Psoas muscle (tissue), 8 donors: ENCODE data around the gene SLC36A1. TPM values are rescaled to one million over a fixed set of nuclear protein-coding genes. Genes with fewer than 3 reads are reported as not detected.

Experiments used
- ATAC-seq, 4 donors: fragments of 200-7000 bp; cut with Tn5 transposase; one replicate each; pipeline ENCODE4 v1.9.1; 2020; ENCODE audit warnings: moderate library complexity in 3 of 4, mild to moderate bottlenecking in 2 of 4
- DNase-seq, 2 donors: peaks; one replicate each; pipeline ENCODE4 v3.0.0-alpha.2; 2020
- H3K27ac ChIP-seq: fragments of 200-600 bp; one replicate; pipeline ENCODE4 v1.8.0; 2022
- H3K27me3 ChIP-seq, 3 donors: fragments of 200-600 bp in 1 of 3; one replicate each; pipeline versions ENCODE4 v1.6.1 to v1.8.0; 2013 to 2022; ENCODE audit warnings: low read length in 2 of 3, mild to moderate bottlenecking in 2 of 3, moderate library complexity in 1 of 3; ENCODE audit not compliant: insufficient read depth in 3 of 3
- H3K36me3 ChIP-seq, 2 donors: fragments of 200-600 bp in 1 of 2; one replicate each; pipeline versions ENCODE4 v1.6.1 to v1.8.0; 2013 to 2022; ENCODE audit warnings: low read depth in 1 of 2, mild to moderate bottlenecking in 1 of 2, moderate library complexity in 1 of 2; ENCODE audit not compliant: insufficient read depth in 1 of 2
- H3K4me1 ChIP-seq: fragments of 200-600 bp; one replicate; pipeline ENCODE4 v1.8.0; 2022
- H3K4me3 ChIP-seq: fragments of 200-600 bp; one replicate; pipeline ENCODE4 v1.8.0; 2022; ENCODE audit warnings: mild to moderate bottlenecking
- H3K9me3 ChIP-seq: fragments of 200-600 bp; one replicate; pipeline ENCODE4 v1.8.0; 2022
- WGBS, 3 donors: extraction: QIAGEN DNeasy Blood & Tissue Kit; methylation state at CpG; one replicate each; pipeline versions ENCODE4 v1.1.6 to v1.1.7; 2013; 5-methylcytosine and 5-hydroxymethylcytosine counted together
- intact Hi-C, 2 donors: fragments of 100-400 bp; cut with DNase I; formaldehyde crosslinking; loops; one replicate each; pipeline versions ENCODE4 v1.11.0 to v1.14.2; 2022
- polyA plus RNA-seq, 3 donors: library from polyadenylated mRNA; stranded (reverse); fragments of 200-250 nt; gene quantifications; one replicate each; pipeline ENCODE4 v1.2.3, GENCODE V29; 2013
- total RNA-seq, 4 donors: library from RNA; stranded (reverse); fragmentation: NEBNext Ultra II Directional in 2 of 4; extraction: Animal tissue kit (Norgen Biotek cat#: 25700) in 2 of 4; gene quantifications; one replicate each; pipeline versions ENCODE4 v1.2.1 to v1.2.4, GENCODE V29; 2021 to 2023
- TF ChIP-seq, protein P1 (sequence below): fragments of 200-600 bp; IDR thresholded peaks from one replicate; pipeline ENCODE4 v1.8.0; 2022; ENCODE audit warnings: antibody characterized with exemption
- donor health status: healthy with polysubstance abuse.
- donor health status: DM: no; HTN: no; CAD: no; lungs with moderate emphysema.
- donor health status: Bipolar disorder and iron deficiency.
- donor health status: healthy.
- donor health status: DM: yes; HTN: yes; CAD: no.
- donor health status: DM: no; HTN: no; CAD: no.
- donor health status: DM: no; HTN: no; CAD: no.
- donor health status: DM: yes; HTN: yes; CAD: no.

SLC36A1 gene
- total and polyA plus RNA-seq, 7 donors, result 1.7 to 19.7 (median 12.0) TPM

- Histone ChIP-seq H3K36me3 (peaks cover 7 to 91% of the 10 kb centered on the region in 2 donors), H3K27ac (peak overlapping the region; percentile 70), H3K9me3 (no peaks in the 10 kb centered on the region), H3K4me3 (no peak overlapping the region), H3K4me1 (peaks cover 10% of the 10 kb centered on the region), H3K27me3 (no peaks in the 10 kb centered on the region)
- WGBS, 3 donors, result 27 to 42% (median 29%) methylated on average over 2 of the region's 2 CpGs
- DNase-seq, result no peak
- peak in 3 of 4 donors; percentile 40 to 50 (median 47) for ATAC-seq
- intact Hi-C loops, result no loop called here
- TF ChIP-seq, protein P1, sequence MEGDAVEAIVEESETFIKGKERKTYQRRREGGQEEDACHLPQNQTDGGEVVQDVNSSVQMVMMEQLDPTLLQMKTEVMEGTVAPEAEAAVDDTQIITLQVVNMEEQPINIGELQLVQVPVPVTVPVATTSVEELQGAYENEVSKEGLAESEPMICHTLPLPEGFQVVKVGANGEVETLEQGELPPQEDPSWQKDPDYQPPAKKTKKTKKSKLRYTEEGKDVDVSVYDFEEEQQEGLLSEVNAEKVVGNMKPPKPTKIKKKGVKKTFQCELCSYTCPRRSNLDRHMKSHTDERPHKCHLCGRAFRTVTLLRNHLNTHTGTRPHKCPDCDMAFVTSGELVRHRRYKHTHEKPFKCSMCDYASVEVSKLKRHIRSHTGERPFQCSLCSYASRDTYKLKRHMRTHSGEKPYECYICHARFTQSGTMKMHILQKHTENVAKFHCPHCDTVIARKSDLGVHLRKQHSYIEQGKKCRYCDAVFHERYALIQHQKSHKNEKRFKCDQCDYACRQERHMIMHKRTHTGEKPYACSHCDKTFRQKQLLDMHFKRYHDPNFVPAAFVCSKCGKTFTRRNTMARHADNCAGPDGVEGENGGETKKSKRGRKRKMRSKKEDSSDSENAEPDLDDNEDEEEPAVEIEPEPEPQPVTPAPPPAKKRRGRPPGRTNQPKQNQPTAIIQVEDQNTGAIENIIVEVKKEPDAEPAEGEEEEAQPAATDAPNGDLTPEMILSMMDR, result no peak
These were observed 28.0 kb downstream of the SLC36A1 start for GRCh38 chr5:151475388-151475787.

DNA sequence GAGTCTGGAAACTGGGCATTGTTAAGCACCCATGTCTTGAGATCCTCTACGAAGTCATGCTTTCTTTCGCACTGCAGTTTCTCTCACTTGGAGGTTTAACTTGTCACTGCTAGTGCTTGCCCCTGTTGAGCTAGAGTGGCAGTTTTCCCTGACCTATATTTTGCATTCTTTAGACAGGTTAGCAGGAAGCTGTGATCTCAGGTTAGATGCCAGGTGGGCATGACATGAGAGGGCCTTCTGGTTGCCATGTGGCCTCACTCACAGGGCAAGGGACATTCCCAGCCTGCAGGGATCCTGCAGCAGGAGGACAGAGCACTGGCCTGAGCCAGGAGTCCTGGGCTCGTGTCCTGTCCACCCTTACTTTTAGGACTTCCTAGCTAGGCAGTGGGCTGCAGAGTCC lies 28.6 kb downstream of the SLC36A1 start:
- no peak for DNase-seq
- Histone ChIP-seq H3K4me3 (no peak overlapping the region), H3K27me3 (no peaks in the 10 kb centered on the region), H3K36me3 (peaks cover 7 to 86% of the 10 kb centered on the region in 2 donors), H3K4me1 (peaks cover 15% of the 10 kb centered on the region), H3K27ac (peak overlapping the region; percentile 70), H3K9me3 (no peaks in the 10 kb centered on the region)
- ATAC-seq, result no peak
- intact Hi-C loops, result no loop called here
- TF ChIP-seq, protein P1, result no peak
- WGBS, 3 donors, result 65 to 84% (median 67%) methylated on average over 3 of the region's 3 CpGs

- ATAC-seq (peak; percentile 68 to 87 (median 72)), DNase-seq (no peak)
- no peaks in the 10 kb centered on the region for H3K27me3 ChIP-seq
- H3K27ac ChIP-seq, result peak overlapping the region; percentile 70
- H3K4me3 ChIP-seq, result no peak overlapping the region
- 79 to 93% (median 83%) methylated on average over 4 of the region's 4 CpGs for WGBS, 3 donors
- peaks cover 5 to 87% of the 10 kb centered on the region in 2 donors for H3K36me3 ChIP-seq
- peaks cover 18% of the 10 kb centered on the region for H3K4me1 ChIP-seq
- no peaks in the 10 kb centered on the region for H3K9me3 ChIP-seq
- intact Hi-C loops, result no loop called here
- TF ChIP-seq, protein P1, result no peak
These were observed 29.7 kb downstream of the SLC36A1 start for GRCh38 chr5:151477101-151477500.

GRCh38 chr5:151480384-151481293 lies 33.2 kb downstream of the SLC36A1 start:
- DNase-seq (peak in 1 of 2 donors; percentile 68), ATAC-seq (peak; percentile 86 to 94 (median 91))
- Histone ChIP-seq H3K4me3 (no peak overlapping the region), H3K27ac (peak overlapping the region; percentile 64), H3K27me3 (no peaks in the 10 kb centered on the region), H3K36me3 (peaks cover 5 to 87% of the 10 kb centered on the region in 2 donors), H3K4me1 (peaks cover 13% of the 10 kb centered on the region), H3K9me3 (no peaks in the 10 kb centered on the region)
- intact Hi-C loops, result no loop called here
- TF ChIP-seq, protein P1, result no peak
- WGBS, 3 donors, result 26 to 40% (median 29%) methylated on average over 7 of the region's 7 CpGs
